Activated naive CD8-positive, alpha-beta T cell treated with anti-CD3 and anti-CD28 coated beads, Interleukin-2, amount 10 ng/mL, durations not matched to agents 7 days and 5 days (primary cell): ENCODE results near the gene PAWR. TPM values are rescaled to one million over a fixed set of nuclear protein-coding genes. Genes with fewer than 3 reads are reported as not detected.
"Not testable (repeated sequence)": the region's sequence is repeated elsewhere in the genome, so short reads cannot be mapped to it uniquely, and the experiment has no call there.

Source experiments
- ATAC-seq: fragments of 150-1000 bp; cut with Tn5 transposase; one replicate; pipeline ENCODE4 v1.10.0; 2021; ENCODE audit warnings: low read depth, moderate library complexity
- POLR2A ChIA-PET: fragments of 350-600 bp; sonication (Branson Sonifier 250); formaldehyde crosslinking; loops from one replicate; lab custom pipeline; 2021; ENCODE audit warnings: antibody characterized with exemption; lab: Charles Lee
- DNase-seq: peaks from one replicate; pipeline ENCODE4 v3.0.0; 2021
- H3K27ac Mint-ChIP-seq: one replicate; pipeline ENCODE4 v1.8.0; 2022; ENCODE audit warnings: mild to moderate bottlenecking, mixed read lengths
- H3K27me3 Mint-ChIP-seq: one replicate; pipeline ENCODE4 v1.8.0; 2022; ENCODE audit warnings: mild to moderate bottlenecking, moderate library complexity, mixed read lengths
- H3K36me3 Mint-ChIP-seq: one replicate; pipeline ENCODE4 v1.8.0; 2021; ENCODE audit warnings: mild to moderate bottlenecking, mixed read lengths
- H3K4me1 Mint-ChIP-seq: one replicate; pipeline ENCODE4 v1.8.0; 2021; ENCODE audit warnings: mixed read lengths
- H3K4me3 Mint-ChIP-seq: one replicate; pipeline ENCODE4 v1.8.0; 2022; ENCODE audit warnings: mild to moderate bottlenecking, moderate library complexity, mixed read lengths
- H3K9me3 Mint-ChIP-seq: one replicate; pipeline ENCODE4 v1.8.0; 2021; ENCODE audit warnings: mixed read lengths
- total RNA-seq, 2 experiments: library from RNA; stranded (reverse); gene quantifications; one replicate each; pipeline ENCODE4 v1.2.3, GENCODE V29; 2021

The PAWR gene
- total RNA-seq, 2 experiments from 2014 or later: 4.7 to 5.7 TPM

DNA sequence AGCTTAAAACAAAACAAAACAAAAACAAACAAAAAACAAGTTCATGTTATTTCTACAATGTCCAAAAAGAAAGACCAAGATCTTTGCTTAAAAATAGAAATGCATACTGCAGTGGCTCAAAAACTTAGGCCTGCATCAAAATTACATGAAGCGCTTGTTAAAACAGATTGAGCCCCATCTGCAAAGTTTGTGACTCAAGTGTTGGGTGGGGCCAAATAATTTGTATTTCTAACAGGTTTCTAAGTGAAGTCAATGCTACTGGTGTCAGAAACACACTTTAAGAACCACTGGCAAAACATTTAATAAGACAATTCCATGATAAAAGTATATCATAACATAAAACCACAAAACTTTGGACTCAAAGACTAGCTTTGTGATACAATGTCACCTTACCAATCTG, 105.6 kb downstream of the PAWR start:
- no peaks in the 10 kb centered on the region for H3K9me3 Mint-ChIP-seq

DNA sequence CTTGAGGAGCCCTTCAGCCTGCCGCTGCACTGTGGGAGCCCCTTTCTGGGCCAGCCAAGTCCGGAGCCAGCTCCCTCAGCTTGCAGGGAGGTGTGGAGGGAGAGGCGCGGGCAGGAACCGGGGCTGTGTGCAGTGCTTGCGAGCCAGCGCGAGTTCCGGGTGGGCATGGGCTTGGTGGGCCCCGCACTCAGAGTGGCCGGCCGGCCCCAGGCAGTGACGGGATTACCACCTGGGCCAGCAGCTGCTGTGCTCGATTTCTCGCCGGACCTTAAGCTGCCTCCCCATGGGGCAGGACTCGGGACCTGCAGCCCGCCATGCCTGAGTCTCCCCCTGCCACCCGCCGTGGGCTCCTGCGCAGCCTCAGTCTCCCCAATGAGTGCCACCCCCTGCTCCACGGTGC, 116.9 kb downstream of the PAWR start:
- POLR2A ChIA-PET: no interaction called here
- DNase-seq (no peak), ATAC-seq (no peak)
- H3K36me3 Mint-ChIP-seq: no peaks in the 10 kb centered on the region
- no peaks in the 10 kb centered on the region for H3K27me3 Mint-ChIP-seq
- no peak overlapping the region for H3K4me3 Mint-ChIP-seq
- no peaks in the 10 kb centered on the region for H3K4me1 Mint-ChIP-seq
- H3K27ac Mint-ChIP-seq: no peak overlapping the region
- H3K9me3 Mint-ChIP-seq: peaks cover 13% of the 10 kb centered on the region

More for the DNA sequence above, 105.6 kb downstream of the PAWR start:
- no peaks in the 10 kb centered on the region for H3K36me3 Mint-ChIP-seq
- ATAC-seq (no peak), DNase-seq (no peak)
- H3K27me3 Mint-ChIP-seq: no peaks in the 10 kb centered on the region
- H3K4me3 Mint-ChIP-seq: no peak overlapping the region
- H3K27ac Mint-ChIP-seq: no peak overlapping the region
- POLR2A ChIA-PET: no interaction called here
- H3K4me1 Mint-ChIP-seq: no peaks in the 10 kb centered on the region

DNA sequence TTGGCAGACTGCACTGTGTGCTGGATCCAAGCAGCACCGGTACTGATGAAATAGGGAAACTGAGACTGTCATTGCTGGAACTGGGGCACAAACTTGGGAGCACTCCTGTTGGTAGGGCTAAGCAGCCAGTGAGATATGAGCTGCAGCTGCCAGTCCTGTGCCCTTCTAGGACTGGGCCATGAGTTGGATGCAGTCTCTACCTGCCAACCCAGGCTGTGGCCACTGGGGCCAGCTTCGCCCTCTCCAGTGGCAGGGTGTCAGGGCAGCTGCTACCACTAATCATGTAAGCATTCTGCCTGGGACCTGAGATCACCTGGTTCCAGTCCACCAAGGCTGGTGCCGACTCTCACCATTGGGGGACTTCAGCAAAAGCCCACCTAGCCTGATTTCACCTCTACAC, 121.1 kb downstream of the PAWR start:
- Mint-ChIP-seq H3K36me3 (peaks cover 3% of the 10 kb centered on the region), H3K27ac (no peak overlapping the region)
- POLR2A ChIA-PET: no interaction called here

DNA sequence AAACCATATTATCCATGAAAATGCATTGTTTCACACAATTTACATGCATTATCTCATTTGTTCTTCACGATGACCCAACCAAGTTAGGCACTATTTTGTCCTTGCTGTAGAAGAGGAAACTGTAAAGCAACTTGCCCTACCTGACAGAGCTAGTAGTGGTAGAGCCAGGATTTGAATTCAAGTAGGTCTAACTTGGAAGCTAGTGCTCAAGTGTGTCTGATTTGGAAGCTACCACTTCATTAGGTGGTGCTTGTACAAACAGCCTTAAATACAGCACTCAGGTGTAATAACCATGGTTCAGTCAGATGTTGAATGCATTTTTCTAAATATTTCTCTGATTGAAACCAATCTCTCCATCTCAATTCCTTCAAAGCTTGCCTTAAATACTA, 123.6 kb downstream of the PAWR start:
- H3K4me1 Mint-ChIP-seq: no peaks in the 10 kb centered on the region
- no peak overlapping the region for H3K4me3 Mint-ChIP-seq
- DNase-seq: no peak
- H3K9me3 Mint-ChIP-seq: peaks cover 9% of the 10 kb centered on the region
- POLR2A ChIA-PET: no interaction called here
- H3K27me3 Mint-ChIP-seq: no peaks in the 10 kb centered on the region
- peaks cover 3% of the 10 kb centered on the region for H3K36me3 Mint-ChIP-seq
- no peak overlapping the region for H3K27ac Mint-ChIP-seq
- ATAC-seq: no peak

More for the DNA sequence above, 121.1 kb downstream of the PAWR start:
- Mint-ChIP-seq H3K9me3 (peaks cover 13% of the 10 kb centered on the region), H3K4me1 (no peaks in the 10 kb centered on the region), H3K4me3 (no peak overlapping the region), H3K27me3 (no peaks in the 10 kb centered on the region)
- DNase-seq: no peak
- ATAC-seq: no peak

DNA sequence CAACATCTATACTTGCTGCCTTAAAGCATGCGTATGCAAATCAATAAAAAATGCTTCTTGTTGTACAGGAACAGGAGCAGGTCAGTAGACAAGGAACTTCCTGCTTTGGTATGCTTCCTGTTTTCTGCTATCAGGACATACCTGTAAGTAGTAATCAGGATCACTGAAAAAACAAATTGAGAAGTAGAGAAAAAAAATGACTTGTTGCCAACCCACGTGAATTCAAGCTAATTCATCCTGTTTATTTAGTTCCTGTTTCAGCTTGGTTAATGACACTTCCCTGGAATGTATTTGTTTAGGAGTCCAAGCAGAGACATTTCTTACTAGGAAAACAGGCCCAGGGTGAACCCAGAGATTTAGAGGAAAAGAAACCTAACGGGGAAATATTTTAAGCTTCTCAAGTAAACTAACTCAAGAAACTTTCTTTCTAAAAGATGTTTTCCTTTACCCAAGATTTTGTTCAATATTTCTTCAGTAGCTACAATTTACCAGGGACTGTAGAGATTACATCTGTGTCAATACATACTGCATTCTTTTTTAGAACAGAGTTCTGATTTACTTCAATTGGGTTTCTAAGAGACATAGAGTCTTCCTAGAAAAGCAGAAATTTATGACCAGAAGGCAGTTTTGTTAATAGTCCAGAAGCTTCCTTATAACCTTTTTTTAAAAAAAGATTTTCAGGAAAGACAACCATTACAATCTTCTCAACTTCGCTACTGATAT, 124.2 kb downstream of the PAWR start:
- Mint-ChIP-seq H3K27me3 (no peaks in the 10 kb centered on the region), H3K36me3 (peaks cover 3% of the 10 kb centered on the region)

DNA sequence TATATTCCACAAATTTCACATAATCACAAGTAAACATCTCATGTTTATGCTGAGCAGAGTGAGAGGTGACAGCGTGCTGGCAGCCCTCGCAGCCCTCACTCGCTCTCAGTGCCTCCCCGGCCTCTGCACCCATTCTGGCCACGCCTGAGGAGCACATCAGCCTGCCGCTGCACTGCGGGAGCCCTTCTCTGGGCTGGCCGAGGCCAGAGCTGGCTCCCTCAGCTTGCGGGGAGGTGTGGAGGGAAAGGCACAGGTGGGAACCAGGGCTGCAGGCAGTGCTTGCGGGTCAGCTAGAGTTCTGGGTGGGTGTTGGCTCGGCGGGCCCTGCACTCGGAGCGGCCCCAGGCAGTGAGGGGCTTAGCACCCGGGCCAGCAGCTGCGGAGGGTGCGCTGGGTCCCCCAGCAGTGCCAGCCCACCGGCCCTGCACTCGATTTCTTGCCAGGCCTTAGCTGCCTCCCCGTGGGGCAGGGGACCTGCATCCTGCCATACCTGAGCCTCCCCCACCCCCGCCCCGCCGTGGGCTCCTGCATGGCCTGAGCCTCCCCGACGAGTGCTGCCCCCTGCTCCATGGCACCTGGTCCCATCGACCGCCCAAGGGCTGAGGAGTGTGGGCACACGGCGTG, 125.9 kb downstream of the PAWR start:
- H3K27ac Mint-ChIP-seq, H3K4me3 Mint-ChIP-seq, H3K4me1 Mint-ChIP-seq, POLR2A ChIA-PET, DNase-seq, ATAC-seq, H3K36me3 Mint-ChIP-seq, H3K9me3 Mint-ChIP-seq, H3K27me3 Mint-ChIP-seq: not testable (repeated sequence)

More for the DNA sequence above, 124.2 kb downstream of the PAWR start:
- no peak overlapping the region for H3K27ac Mint-ChIP-seq
- ATAC-seq (no peak), DNase-seq (no peak)
- H3K9me3 Mint-ChIP-seq: peaks cover 9% of the 10 kb centered on the region
- no peaks in the 10 kb centered on the region for H3K4me1 Mint-ChIP-seq
- POLR2A ChIA-PET: no interaction called here
- H3K4me3 Mint-ChIP-seq: no peak overlapping the region

DNA sequence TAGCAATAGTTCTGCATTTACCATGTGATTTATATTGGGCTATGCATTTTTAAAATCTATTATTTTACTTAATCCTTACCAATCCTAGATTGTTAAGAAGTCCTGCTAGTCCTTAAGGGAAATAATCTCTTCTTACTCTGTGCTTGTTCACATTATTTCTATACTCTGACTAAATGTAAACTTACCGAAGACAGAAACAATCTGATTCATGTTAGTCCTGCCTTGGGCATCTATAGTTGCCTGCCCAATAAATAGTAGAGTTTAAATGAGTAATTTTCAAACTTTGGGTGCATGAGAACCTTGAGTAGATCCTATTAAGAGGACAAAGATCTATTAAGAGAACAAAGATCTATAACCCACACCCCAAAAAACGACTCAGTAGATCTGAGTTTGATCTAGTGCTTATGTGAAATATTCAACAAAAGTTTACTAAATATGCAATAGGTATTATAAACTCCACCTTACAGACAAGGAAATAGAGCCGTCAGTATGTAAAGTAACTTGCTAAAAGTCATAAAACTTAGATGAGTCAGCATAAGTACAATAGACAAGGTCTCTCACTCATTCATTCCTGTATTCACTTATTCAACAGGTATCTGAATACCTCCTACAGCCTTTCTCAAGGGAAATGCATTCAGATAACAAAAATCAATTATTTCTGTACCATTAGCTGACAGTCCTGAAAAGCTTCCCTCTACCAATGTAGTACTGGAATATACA, 127.6 kb downstream of the PAWR start:
- DNase-seq (no peak), ATAC-seq (no peak)
- Mint-ChIP-seq H3K4me1 (no peaks in the 10 kb centered on the region), H3K27me3 (no peaks in the 10 kb centered on the region), H3K4me3 (no peak overlapping the region), H3K9me3 (peaks cover 4% of the 10 kb centered on the region), H3K36me3 (peaks cover 3% of the 10 kb centered on the region), H3K27ac (no peak overlapping the region)
- POLR2A ChIA-PET: no interaction called here

DNA sequence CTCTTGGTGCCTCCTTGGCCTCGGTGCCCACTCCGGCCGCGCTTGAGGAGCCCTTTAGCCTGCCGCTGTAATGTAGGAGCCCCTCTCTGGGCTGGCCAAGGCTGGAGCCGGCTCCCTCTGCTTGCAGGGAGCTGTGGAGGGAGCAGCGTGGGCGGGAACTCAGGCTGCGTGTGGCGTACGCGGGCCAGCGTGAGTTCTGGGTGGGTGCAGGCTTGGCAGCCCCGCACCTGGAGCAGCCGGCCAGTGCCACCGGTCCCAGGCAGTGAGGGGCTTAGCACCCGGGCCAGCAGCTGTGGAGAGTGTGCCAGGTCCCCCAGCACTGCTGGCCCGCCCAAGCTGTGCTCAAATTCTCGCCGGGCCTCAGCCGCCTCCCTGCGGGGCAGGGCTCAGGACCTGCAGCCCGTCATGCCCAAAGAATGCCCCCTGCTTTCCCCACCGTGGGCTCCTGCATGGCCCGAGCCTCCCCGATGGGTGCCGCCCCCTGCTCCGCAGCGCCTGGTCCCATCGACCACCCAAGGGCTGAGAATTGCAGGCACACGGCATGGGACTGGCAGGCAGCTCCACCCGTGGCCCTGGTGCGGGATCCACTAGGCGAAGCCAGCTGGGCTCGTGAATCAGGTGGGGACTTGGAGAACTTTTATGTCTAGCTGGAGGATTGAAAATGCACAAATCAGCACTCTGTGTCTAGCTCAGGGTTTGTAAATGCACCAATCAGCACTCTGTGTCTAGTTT, 129.2 kb downstream of the PAWR start:
- peaks cover 3% of the 10 kb centered on the region for H3K27me3 Mint-ChIP-seq
- peaks cover 3% of the 10 kb centered on the region for H3K36me3 Mint-ChIP-seq

DNA sequence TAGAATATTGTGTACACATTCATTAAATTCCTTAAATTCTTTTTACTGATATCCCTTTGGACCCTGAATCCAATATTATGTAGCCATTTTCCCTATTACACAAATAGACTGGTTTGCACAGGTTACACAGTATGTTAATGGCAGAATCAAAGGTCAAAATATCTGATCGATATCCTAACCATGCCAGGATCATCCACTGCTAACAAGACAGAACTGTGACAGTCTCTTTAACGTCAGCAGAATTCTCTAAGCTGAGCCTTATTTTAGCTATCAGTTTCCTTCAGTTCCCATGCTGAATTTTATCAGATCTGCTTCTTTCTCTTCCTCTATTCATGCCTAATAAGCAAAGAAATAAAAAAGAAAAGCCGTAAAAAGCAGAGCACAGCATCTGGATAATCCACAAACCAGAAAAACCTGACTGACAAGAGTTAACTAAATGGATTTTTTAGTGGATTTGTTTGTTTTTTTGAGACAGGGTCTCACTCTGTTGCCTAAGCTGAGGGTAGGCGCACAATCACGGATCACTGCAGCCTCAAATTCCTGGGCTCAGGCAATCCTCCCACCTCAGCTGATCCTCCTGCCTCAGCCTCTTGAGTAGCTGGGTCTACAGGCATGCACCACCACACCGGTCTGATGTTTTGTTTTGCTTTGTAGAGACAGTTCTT, 130.4 kb downstream of the PAWR start:
- H3K4me3 Mint-ChIP-seq: no peak overlapping the region
- H3K27me3 Mint-ChIP-seq: peaks cover 3% of the 10 kb centered on the region
- no peak overlapping the region for H3K27ac Mint-ChIP-seq
- DNase-seq (no peak), ATAC-seq (no peak)
- H3K36me3 Mint-ChIP-seq: no peaks in the 10 kb centered on the region
- H3K4me1 Mint-ChIP-seq: no peaks in the 10 kb centered on the region
- POLR2A ChIA-PET: no interaction called here
- H3K9me3 Mint-ChIP-seq: no peaks in the 10 kb centered on the region

More for the DNA sequence above, 129.2 kb downstream of the PAWR start:
- Mint-ChIP-seq H3K4me1 (no peaks in the 10 kb centered on the region), H3K9me3 (peaks cover 4% of the 10 kb centered on the region), H3K4me3 (no peak overlapping the region), H3K27ac (no peak overlapping the region)
- ATAC-seq (no peak), DNase-seq (no peak)
- POLR2A ChIA-PET: no interaction called here

DNA sequence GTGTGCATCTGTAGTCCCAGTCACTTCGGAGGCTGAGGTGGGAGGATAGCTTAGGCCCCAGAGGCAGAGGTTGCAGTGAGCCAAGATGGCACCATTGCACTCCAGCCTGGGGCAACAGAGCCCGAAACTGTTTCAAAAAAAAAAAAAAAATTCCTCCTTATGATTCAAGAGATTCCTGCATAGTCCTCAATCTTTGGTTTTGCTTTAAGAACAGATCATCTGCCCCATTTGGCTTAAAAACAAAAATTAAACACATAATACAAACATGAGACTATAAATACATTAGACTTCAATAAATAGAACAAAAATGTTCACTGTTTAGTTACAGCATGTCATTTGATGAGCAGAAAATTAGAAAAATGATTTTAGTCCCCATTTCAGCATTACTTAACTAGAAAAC, 131.2 kb downstream of the PAWR start:
- peaks cover 3% of the 10 kb centered on the region for H3K27me3 Mint-ChIP-seq
- H3K27ac Mint-ChIP-seq: no peak overlapping the region
- no peaks in the 10 kb centered on the region for H3K36me3 Mint-ChIP-seq
- H3K9me3 Mint-ChIP-seq: no peaks in the 10 kb centered on the region
- ATAC-seq: no peak
- no peak overlapping the region for H3K4me3 Mint-ChIP-seq
- POLR2A ChIA-PET: no interaction called here
- no peak for DNase-seq
- no peaks in the 10 kb centered on the region for H3K4me1 Mint-ChIP-seq

DNA sequence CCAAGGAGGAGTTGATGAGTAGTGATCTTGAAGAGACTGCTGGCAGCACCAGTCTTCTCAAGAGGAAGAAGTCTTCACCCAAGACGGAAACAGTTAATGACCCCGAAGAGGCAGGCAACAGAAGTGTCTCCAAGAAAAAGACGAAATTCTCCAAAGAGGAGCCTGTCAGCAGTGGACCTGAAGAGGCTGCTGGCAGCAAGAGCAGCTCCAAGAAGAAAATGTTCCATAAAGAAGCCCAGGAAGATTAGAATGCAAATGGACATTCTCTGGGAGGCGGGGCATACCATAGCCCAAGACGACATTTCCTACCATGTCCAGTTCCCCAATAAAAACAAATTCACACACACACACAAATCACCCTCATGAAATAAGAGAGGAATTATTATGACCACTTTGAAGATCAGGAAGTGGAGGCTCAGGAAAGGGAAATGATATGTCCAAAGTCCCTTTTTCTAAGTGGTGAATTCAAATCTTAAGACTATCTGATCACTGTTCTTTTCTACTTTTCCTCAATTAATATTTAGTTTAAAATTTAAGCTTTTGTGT, 131.8 kb downstream of the PAWR start:
- ATAC-seq (no peak), DNase-seq (no peak)
- Mint-ChIP-seq H3K27ac (no peak overlapping the region), H3K4me1 (no peaks in the 10 kb centered on the region), H3K9me3 (no peaks in the 10 kb centered on the region), H3K4me3 (no peak overlapping the region), H3K27me3 (peaks cover 3% of the 10 kb centered on the region), H3K36me3 (no peaks in the 10 kb centered on the region)
- POLR2A ChIA-PET: no interaction called here

DNA sequence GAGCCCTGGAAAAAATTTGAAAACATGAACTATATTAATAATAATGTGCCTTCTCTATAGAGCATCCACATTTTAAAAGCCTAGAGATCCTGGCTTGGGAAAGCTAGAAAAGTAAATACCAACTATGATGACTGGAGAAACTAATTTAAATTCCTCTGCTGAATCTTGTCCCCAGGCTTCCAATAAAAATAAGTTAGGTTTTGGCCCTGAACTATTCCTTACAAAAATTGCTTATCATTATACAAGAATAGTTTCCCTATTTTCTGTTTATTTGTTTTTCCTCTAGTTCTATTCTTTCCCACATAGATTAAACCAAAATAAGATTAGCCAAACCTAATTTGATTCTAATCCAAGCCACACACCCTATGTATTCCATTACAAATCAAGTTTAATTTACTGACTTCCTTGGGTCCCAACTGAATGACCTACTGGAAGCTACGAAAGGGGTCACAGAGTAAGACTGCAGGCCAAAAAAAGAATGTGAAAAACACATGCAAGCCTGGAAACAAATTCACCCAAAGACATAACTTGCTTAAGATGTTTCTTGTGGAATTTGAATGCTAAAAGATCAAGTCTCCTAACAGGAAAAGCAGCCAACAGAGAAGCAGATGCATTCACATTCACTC, 133.0 kb downstream of the PAWR start:
- ATAC-seq (no peak), DNase-seq (no peak)
- no peak overlapping the region for H3K27ac Mint-ChIP-seq
- POLR2A ChIA-PET: no interaction called here
- H3K4me1 Mint-ChIP-seq: no peaks in the 10 kb centered on the region
- H3K27me3 Mint-ChIP-seq: peaks cover 3% of the 10 kb centered on the region
- H3K9me3 Mint-ChIP-seq: peaks cover 2% of the 10 kb centered on the region
- no peaks in the 10 kb centered on the region for H3K36me3 Mint-ChIP-seq
- H3K4me3 Mint-ChIP-seq: no peak overlapping the region
